GM12801 (cell line): ENCODE data around the gene SMYD3.

Experiments
- CTCF ChIP-seq: IDR thresholded peaks from one replicate; pipeline ENCODE4 v1.5.1; 2011; ENCODE audit warnings: control low read depth; ENCODE audit not compliant: insufficient read length; ENCODE audit errors: extremely low read depth

Gene SMYD3

GRCh38 chr1:245972476-245972875 is 534.6 kb downstream of the SMYD3 start:
- TF ChIP-seq CTCF = no peak

- TF ChIP-seq CTCF = no peak
These were observed 535.4 kb downstream of the SMYD3 start for GRCh38 chr1:245971711-245972085.

GRCh38 chr1:245969283-245969682 is 537.8 kb downstream of the SMYD3 start:
- TF ChIP-seq CTCF = no peak

GRCh38 chr1:245968775-245969174 is 538.3 kb downstream of the SMYD3 start:
- TF ChIP-seq CTCF = no peak

GRCh38 chr1:245965398-245965797 is 541.7 kb downstream of the SMYD3 start:
- TF ChIP-seq CTCF = no peak

GRCh38 chr1:245963649-245964048 is 543.4 kb downstream of the SMYD3 start:
- TF ChIP-seq CTCF = no peak

GRCh38 chr1:245962453-245962852 is 544.6 kb downstream of the SMYD3 start:
- no peak for TF ChIP-seq CTCF

GRCh38 chr1:245961137-245961540 is 545.9 kb downstream of the SMYD3 start:
- no peak for TF ChIP-seq CTCF
